HepG2 (cell line): ENCODE results near the gene VWA3B. TPM values are rescaled to one million over a fixed set of nuclear protein-coding genes. Genes with fewer than 3 reads are reported as not detected.

Experiments
- ATAC-seq: fragments of 200-7000 bp; cut with Tn5 transposase; 3 replicates; pipeline ENCODE4 v1.9.1; 2020; ENCODE audit warnings: mild to moderate bottlenecking, moderate library complexity
- BruUV-seq: library from RNA; stranded (reverse); fragments of 400-500 nt; replicated peaks from 2 replicates; lab custom pipeline; 2021; lab: Mats Ljungman, UMichigan
- CTCF ChIA-PET: fragments of 300-600 bp; formaldehyde crosslinking; extraction: SDS; loops from one replicate; lab custom pipeline; 2021; ENCODE audit warnings: low total read pairs, inconsistent platforms, low intra/inter-chr PET ratio; lab: Yijun Ruan, JAX
- POLR2A ChIA-PET: fragments of 350-600 bp; sonication (Branson Sonifier 250); formaldehyde crosslinking; loops from one replicate; lab custom pipeline; 2020; ENCODE audit warnings: antibody characterized with exemption, inconsistent platforms; lab: Yijun Ruan, JAX
- DNase-seq: peaks from one replicate; pipeline ENCODE4 v3.0.0-alpha.2; 2015; ENCODE audit warnings: low spot score
- FAIRE-seq: peaks from 3 replicates; lab custom pipeline; 2011; peaks lifted over from hg19 to GRCh38; lab: Jason Lieb, UNC
- H2AFZ ChIP-seq: one replicate; pipeline ENCODE4 v1.6.1; 2011; ENCODE audit warnings: low read length, inconsistent platforms
- H3K27ac ChIP-seq: fragments of 300-600 bp; 3 replicates; pipeline ENCODE4 v1.8.0; 2011; ENCODE audit warnings: mixed run types, mild to moderate bottlenecking, mixed read lengths, low read length, inconsistent platforms; ENCODE audit not compliant: insufficient read depth; ENCODE audit errors: extremely low read length
- H3K27me3 ChIP-seq, 2 experiments: fragments of 200-600 bp in 1 of 2; 2 replicates in 1 of 2; 3 replicates in 1 of 2; pipeline versions ENCODE4 v1.6.0 to v1.8.0; 2011; ENCODE audit warnings: low read length in 2 of 2, mild to moderate bottlenecking in 2 of 2, moderate library complexity in 2 of 2, inconsistent platforms in 1 of 2; ENCODE audit not compliant: insufficient read depth in 2 of 2, control insufficient read depth in 1 of 2
- H3K36me3 ChIP-seq, 2 experiments: fragments of 200-600 bp in 1 of 2; replicated peaks in 1 of 2; 2 replicates in 1 of 2; 3 replicates in 1 of 2; pipeline versions ENCODE4 v1.5.1 to v1.8.0; 2011; ENCODE audit warnings: low read length in 2 of 2, inconsistent platforms in 1 of 2; ENCODE audit not compliant: insufficient read depth in 2 of 2, control insufficient read depth in 1 of 2
- H3K4me1 ChIP-seq: 2 replicates; pipeline ENCODE4 v1.5.1; 2012; ENCODE audit warnings: low read length, inconsistent platforms; ENCODE audit not compliant: insufficient read depth
- H3K4me2 ChIP-seq: 2 replicates; pipeline ENCODE4 v1.6.0; 2011; ENCODE audit warnings: low read depth, low read length, inconsistent platforms
- H3K4me3 ChIP-seq, 3 experiments: fragments of 200-600 bp in 1 of 3; sonication (generic), shearing (Covaris generic) in 1 of 3; replicated peaks in 1 of 3; 2 replicates each; pipeline ENCODE4 v1.5.1; 2011 to 2016; ENCODE audit warnings: low read length in 3 of 3, inconsistent platforms in 2 of 3, low read depth in 2 of 3, mild to moderate bottlenecking in 2 of 3, control low read depth in 1 of 3, mixed read lengths in 1 of 3; ENCODE audit not compliant: insufficient read depth in 1 of 3
- H3K79me2 ChIP-seq: one replicate; pipeline ENCODE4 v1.6.1; 2011; ENCODE audit warnings: low read length, inconsistent platforms; ENCODE audit not compliant: insufficient read depth
- H3K9ac ChIP-seq: 2 replicates; pipeline ENCODE4 v1.6.0; 2011; ENCODE audit warnings: mild to moderate bottlenecking, low read depth, low read length, inconsistent platforms; ENCODE audit not compliant: insufficient read depth
- H3K9me3 ChIP-seq: 2 replicates; pipeline ENCODE4 v1.5.1; 2012; ENCODE audit warnings: mild to moderate bottlenecking, low read length
- H4K20me1 ChIP-seq: 2 replicates; pipeline ENCODE4 v1.6.0; 2011; ENCODE audit warnings: inconsistent platforms, mild to moderate bottlenecking, low read length, moderate library complexity; ENCODE audit not compliant: insufficient read depth
- ONECUT2 ChIP-seq: sonication (generic); formaldehyde crosslinking; IDR thresholded peaks from 2 replicates; pipeline ENCODE4 v1.4.0; 2020; ENCODE audit warnings: missing genetic modification reagents
- PHF5A ChIP-seq: IDR thresholded peaks from one replicate; pipeline ENCODE4 v1.6.1; 2018; ENCODE audit warnings: low read depth, missing genetic modification reagents; ENCODE audit not compliant: unreplicated experiment
- TCF7 ChIP-seq: sonication (generic); IDR thresholded peaks from 2 replicates; pipeline ENCODE4 v1.6.1; 2016; ENCODE audit warnings: antibody characterized with exemption, low read depth
- TOE1 ChIP-seq: sonication (generic); formaldehyde crosslinking; IDR thresholded peaks from 2 replicates; pipeline ENCODE4 v1.4.0; 2020; ENCODE audit warnings: mild to moderate bottlenecking, missing genetic modification reagents
- YEATS4 ChIP-seq: sonication (generic); formaldehyde crosslinking; IDR thresholded peaks from 2 replicates; pipeline ENCODE4 v1.4.0; 2020; ENCODE audit warnings: missing genetic modification reagents, borderline replicate concordance
- ZNF329 ChIP-seq: sonication (generic); formaldehyde crosslinking; IDR thresholded peaks from 2 replicates; pipeline ENCODE4 v1.9.0; 2021; ENCODE audit warnings: low read depth, mild to moderate bottlenecking, missing genetic modification reagents
- ZNF34 ChIP-seq: sonication (generic); formaldehyde crosslinking; IDR thresholded peaks from 2 replicates; pipeline ENCODE4 v1.4.0; 2020; ENCODE audit warnings: mild to moderate bottlenecking, missing genetic modification reagents, borderline replicate concordance
- WGBS: methylation state at CpG from one replicate; pipeline ENCODE4 v1.1.6; 2017; ENCODE audit warnings: low lambda C conversion rate; 5-methylcytosine and 5-hydroxymethylcytosine counted together
- in situ Hi-C: cut with HindIII; loops from 2 replicates; pipeline ENCODE4 v1.10.0; 2017; ENCODE audit warnings: low pct_unique_long_range_greater_than_20kb; ENCODE audit not compliant: extremely low pct_ligation_motif_present
- intact Hi-C: fragments of 100-400 bp; cut with micrococcal nuclease; formaldehyde crosslinking; loops from one replicate; pipeline ENCODE4 v1.10.0; 2022; ENCODE audit not compliant: unreplicated experiment
- polyA plus RNA-seq, 8 experiments: library from polyadenylated mRNA; depleted of rRNA in 3 of 8; stranded (reverse) in 7 of 8; unstranded in 1 of 8; fragments of >200 nt; fragmentation: Illumina TruSeq in 4 of 8; extraction: Trizol in 4 of 8; gene quantifications; 2 replicates each; pipeline versions ENCODE4 v1.2.1 to v1.2.3, GENCODE V29; 2011 to 2016; ENCODE audit warnings: low read depth in 4 of 8, missing spikeins in 1 of 8, mixed read lengths in 1 of 8; ENCODE audit not compliant: insufficient read depth in 1 of 8
- total RNA-seq, 5 experiments: library from RNA; depleted of rRNA; stranded (reverse); fragments of >200 nt; fragmentation: Illumina TruSeq; extraction: Trizol; gene quantifications; 2 replicates each; pipeline ENCODE4 v1.2.3, GENCODE V29; 2016; ENCODE audit warnings: low read depth in 1 of 5
- TF ChIP-seq, protein P1 (sequence below): sonication (generic); formaldehyde crosslinking; conservative IDR thresholded peaks from 2 replicates; pipeline ENCODE4 v1.8.0; 2022; ENCODE audit warnings: mild to moderate bottlenecking, moderate library complexity, missing genetic modification reagents
- TF ChIP-seq, protein P2 (sequence below): sonication (generic); formaldehyde crosslinking; IDR thresholded peaks from 2 replicates; pipeline ENCODE4 v1.8.0; 2022; ENCODE audit warnings: missing genetic modification reagents, mild to moderate bottlenecking, moderate library complexity, borderline replicate concordance
- TF ChIP-seq, protein P3 (sequence below): sonication (generic); formaldehyde crosslinking; IDR thresholded peaks from 2 replicates; pipeline ENCODE4 v1.5.1; 2020; ENCODE audit warnings: missing genetic modification reagents, mild to moderate bottlenecking, borderline replicate concordance

VWA3B gene
- total and polyA plus RNA-seq, 2 of the 13 experiments (the other 11 are each of a cell fraction or from before 2014, with no cell fraction given), result not detected

DNA sequence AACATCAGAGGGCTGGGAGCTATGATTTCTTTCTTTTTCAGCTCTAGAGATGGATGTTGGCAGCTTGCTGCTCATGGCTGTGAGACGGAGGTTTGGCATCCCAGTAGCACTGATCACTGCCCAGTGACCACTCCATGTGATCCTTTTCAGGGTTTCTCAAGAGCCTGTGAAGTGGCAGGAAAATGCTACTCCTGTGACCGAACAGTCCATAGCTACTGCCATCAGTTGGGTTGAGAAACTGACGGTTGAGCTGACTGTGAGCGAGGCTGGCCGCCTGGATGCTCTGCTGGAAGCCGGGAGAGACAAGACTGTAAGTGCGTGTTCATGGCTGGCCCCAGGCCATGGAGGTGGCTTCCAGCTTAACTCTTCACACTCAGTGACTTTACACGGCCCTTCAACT lies 34.2 kb downstream of the VWA3B start:
- ATAC-seq (no peak), FAIRE-seq (no peak), DNase-seq (no peak)
- intact Hi-C loops (no loop called here), in situ Hi-C loops (no loop called here)
- no peaks in the 10 kb centered on the region for H4K20me1 ChIP-seq
- no peak overlapping the region for H3K9ac ChIP-seq
- no peak overlapping the region for H3K27ac ChIP-seq
- no peaks in the 10 kb centered on the region for H3K79me2 ChIP-seq
- H3K4me2 ChIP-seq, result no peak overlapping the region
- H2AFZ ChIP-seq, result no peak overlapping the region
- H3K27me3 ChIP-seq, result peaks cover 2 to 39% of the 10 kb centered on the region in 2 experiments; a peak in 4 of 5 replicates
- no TSS peak for BruUV-seq
- no peaks in the 10 kb centered on the region for H3K9me3 ChIP-seq
- H3K4me1 ChIP-seq, result no peaks in the 10 kb centered on the region
- H3K36me3 ChIP-seq, result no peaks in the 10 kb centered on the region
- ChIA-PET CTCF (no interaction called here), POLR2A (no interaction called here)
- WGBS, result 35% methylated on average over 8 of the region's 8 CpGs
- no peak overlapping the region for H3K4me3 ChIP-seq
- TF ChIP-seq, protein P1, sequence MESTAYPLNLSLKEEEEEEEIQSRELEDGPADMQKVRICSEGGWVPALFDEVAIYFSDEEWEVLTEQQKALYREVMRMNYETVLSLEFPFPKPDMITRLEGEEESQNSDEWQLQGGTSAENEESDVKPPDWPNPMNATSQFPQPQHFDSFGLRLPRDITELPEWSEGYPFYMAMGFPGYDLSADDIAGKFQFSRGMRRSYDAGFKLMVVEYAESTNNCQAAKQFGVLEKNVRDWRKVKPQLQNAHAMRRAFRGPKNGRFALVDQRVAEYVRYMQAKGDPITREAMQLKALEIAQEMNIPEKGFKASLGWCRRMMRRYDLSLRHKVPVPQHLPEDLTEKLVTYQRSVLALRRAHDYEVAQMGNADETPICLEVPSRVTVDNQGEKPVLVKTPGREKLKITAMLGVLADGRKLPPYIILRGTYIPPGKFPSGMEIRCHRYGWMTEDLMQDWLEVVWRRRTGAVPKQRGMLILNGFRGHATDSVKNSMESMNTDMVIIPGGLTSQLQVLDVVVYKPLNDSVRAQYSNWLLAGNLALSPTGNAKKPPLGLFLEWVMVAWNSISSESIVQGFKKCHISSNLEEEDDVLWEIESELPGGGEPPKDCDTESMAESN (CRISPR knock-in tag), result no peak
- TF ChIP-seq ONECUT2 (CRISPR knock-in tag), result no peak
- TF ChIP-seq, protein P2, sequence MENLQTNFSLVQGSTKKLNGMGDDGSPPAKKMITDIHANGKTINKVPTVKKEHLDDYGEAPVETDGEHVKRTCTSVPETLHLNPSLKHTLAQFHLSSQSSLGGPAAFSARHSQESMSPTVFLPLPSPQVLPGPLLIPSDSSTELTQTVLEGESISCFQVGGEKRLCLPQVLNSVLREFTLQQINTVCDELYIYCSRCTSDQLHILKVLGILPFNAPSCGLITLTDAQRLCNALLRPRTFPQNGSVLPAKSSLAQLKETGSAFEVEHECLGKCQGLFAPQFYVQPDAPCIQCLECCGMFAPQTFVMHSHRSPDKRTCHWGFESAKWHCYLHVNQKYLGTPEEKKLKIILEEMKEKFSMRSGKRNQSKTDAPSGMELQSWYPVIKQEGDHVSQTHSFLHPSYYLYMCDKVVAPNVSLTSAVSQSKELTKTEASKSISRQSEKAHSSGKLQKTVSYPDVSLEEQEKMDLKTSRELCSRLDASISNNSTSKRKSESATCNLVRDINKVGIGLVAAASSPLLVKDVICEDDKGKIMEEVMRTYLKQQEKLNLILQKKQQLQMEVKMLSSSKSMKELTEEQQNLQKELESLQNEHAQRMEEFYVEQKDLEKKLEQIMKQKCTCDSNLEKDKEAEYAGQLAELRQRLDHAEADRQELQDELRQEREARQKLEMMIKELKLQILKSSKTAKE (CRISPR knock-in tag), result no peak
- no peak for TF ChIP-seq TOE1 (CRISPR knock-in tag)
- TF ChIP-seq YEATS4 (CRISPR knock-in tag), result no peak
- TF ChIP-seq ZNF329 (CRISPR knock-in tag), result no peak
- TF ChIP-seq PHF5A (CRISPR knock-in tag), result no peak
- TF ChIP-seq, protein P3, sequence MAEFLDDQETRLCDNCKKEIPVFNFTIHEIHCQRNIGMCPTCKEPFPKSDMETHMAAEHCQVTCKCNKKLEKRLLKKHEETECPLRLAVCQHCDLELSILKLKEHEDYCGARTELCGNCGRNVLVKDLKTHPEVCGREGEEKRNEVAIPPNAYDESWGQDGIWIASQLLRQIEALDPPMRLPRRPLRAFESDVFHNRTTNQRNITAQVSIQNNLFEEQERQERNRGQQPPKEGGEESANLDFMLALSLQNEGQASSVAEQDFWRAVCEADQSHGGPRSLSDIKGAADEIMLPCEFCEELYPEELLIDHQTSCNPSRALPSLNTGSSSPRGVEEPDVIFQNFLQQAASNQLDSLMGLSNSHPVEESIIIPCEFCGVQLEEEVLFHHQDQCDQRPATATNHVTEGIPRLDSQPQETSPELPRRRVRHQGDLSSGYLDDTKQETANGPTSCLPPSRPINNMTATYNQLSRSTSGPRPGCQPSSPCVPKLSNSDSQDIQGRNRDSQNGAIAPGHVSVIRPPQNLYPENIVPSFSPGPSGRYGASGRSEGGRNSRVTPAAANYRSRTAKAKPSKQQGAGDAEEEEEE, result no peak
- no peak for TF ChIP-seq TCF7
- no peak for TF ChIP-seq ZNF34 (CRISPR knock-in tag)
